Hematopoietic multipotent progenitor cell (in vitro differentiated cells): ENCODE measurements around the gene TSPEAR. TPM values are rescaled to one million over a fixed set of nuclear protein-coding genes. Genes with fewer than 3 reads are reported as not detected.
"Not testable (repeated sequence)": the region's sequence is repeated elsewhere in the genome, so short reads cannot be mapped to it uniquely, and the experiment has no call there.

Experiments
- DNase-seq, 3 donors: peaks; one replicate each; pipeline ENCODE4 v3.0.0-alpha.2; 2011 to 2015; ENCODE audit warnings: low read depth in 2 of 3, low spot score in 2 of 3
- total RNA-seq: library from RNA; depleted of rRNA; stranded (reverse); fragments of >200 nt; gene quantifications from one replicate; pipeline ENCODE4 v1.2.3, GENCODE V29; 2012

Gene TSPEAR
- total RNA-seq, 1 donor = not detected

DNA sequence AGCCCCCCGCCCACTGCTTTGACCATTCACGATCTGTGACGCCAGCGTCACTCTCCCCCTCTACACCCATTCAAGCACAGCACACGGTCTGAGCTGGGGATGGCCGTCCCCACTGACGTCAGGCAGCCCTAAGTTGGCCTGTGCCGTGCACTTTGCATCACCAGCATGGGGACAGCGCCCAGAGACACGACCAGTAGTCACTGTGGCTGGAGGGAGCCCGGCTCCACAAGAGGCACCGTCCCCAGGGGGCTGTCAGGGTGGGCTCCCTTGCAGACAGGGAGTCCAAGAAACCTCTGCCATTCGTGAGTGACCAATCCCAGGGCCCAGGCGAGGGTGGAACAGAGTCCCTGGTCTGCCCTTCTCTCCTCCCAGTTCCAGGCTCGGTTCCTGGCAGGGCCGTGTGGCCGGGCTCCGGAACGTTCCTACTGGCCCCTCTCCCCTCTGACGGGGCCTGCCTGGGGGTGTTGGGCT is 97.2 kb downstream of the TSPEAR start:
- no peak for DNase-seq

DNA sequence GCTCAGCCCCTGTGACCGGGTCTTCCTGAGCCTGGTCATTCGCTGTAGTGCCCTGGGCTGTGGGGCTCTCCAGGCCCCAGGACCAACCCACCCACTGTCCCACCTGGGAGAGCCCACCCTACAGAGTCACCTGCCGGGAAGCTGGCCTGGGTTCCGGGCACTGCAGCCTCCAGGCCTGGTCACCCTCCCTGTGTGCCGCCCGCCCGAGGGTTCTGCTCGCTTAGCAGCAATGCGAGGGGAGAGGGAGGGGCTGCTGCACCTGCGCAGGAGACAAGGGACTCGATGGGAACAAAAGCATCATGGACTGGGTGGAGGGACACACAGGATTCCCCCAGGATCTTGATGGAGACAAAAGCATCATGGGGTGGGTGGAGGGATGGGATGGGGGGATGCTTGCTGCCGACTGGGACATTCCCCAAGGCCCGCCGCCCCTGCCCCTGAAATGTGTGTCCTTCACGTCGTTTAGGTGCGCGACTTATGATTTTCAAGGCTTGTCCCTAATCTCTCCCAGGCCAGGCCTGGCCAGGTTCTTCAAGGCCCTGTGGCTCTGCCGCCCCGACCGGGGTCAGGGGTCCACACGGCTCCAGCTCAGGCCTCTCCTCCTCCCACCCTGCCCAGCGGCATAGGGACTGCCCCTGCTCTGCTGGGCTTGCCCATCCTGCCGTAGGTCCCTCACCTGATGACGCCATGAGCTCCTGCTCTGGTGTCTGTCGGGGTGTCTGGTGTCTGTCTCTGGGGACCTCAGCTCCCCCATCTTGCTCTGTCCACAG is 97.8 kb downstream of the TSPEAR start:
- no peak for DNase-seq

DNA sequence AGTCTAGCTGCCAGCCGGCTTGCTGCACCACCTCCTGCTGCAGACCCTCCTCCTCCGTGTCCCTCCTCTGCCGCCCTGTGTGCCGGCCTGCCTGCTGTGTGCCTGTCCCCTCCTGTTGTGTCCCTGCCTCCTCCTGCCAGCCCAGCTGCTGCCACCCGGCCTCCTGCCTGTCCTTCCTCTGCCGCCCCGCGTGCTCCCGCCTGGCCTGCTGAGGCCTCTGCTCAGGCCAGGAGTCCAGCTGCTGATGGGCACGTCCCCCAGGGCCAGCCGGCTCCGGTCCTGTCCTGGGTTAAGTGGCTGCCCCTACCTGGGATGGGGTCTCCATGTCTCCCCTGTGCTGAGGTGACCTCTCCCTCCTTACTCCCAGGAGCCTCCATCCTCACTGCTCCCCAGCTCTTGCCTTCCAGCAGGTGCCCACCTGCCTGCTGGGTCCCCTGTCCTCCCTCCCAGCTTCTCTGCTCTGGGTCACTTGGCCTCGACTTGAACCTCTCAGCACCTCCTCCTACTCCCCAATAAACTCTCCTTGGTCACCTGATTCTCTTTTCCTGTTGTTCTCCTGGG is 98.6 kb downstream of the TSPEAR start:
- DNase-seq = no peak

DNA sequence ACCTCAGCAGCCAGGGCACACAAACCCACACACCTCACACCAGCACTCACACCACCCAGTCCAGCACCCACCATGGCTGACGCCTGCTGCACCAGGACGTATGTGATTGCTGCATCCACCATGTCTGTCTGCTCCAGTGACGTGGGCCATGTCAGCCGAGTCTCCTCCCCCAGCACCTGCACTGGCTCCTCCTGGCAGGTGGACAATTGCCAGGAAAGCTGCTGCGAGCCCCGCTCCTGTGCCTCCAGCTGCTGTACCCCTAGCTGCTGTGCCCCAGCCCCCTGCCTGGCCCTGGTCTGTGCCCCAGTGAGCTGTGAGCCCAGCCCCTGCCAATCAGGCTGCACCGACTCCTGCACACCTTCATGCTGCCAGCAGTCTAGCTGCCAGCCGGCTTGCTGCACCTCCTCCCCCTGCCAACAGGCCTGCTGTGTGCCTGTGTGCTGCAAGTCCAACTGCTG is 99.3 kb downstream of the TSPEAR start, which contains the start of gene KRTAP10-8:
TSS of gene KRTAP10-8 (plus strand) at position 51 of the 458 bp plus-strand sequence. CDS start at position 73, 22 bp downstream.
- no peak for DNase-seq

DNA sequence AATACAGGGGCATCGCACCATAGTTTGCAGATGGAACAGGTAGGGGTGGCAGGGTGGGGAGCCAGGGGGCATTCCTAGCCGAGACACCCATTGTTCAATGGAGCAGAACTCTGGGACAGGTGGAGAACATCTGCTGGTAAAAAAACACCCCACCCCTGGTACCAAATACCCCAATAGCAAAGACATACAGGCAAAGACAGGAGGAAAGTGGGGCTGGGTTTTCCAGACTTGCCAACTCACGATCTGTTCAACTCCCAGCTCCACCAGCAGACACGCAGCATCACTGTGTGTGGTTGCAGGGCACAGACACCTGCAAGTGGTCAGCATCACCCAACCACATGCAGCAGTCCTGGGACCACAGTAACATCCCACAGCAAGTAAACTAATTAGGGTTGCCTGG is 99.8 kb downstream of the TSPEAR start:
- DNase-seq = no peak

DNA sequence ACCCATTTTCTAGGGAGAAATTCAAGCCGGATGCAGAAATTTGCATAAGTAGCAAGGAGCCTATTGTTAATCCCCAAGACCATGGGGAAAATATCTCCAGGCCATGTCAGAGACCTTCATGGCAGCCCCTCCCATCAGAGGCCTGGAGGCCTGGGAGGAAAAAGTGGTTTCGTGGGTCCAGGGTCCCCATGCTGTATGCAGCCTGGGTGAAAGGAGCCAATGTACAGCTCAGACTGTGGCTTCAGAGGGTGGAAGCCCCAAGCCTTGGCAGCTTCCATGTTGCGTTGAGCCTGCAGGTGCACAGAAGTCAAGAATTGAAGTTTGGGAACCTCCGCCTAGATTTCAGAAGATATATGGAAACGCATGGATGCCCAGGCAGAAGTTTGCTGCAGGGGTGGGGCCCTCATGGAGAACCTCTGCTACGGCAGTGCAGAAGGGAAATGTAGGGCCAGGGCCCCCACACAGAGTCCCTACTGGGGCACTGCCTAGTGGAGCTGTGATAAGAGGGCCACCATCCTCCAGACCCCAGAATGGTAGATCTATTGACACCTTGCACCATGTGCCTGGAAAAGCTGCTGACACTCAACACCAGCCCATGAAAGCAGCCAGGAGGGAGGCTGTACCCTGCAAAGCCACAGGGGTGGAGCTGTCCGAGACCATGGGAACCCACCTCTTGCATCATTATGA is 101.1 kb downstream of the TSPEAR start:
- not testable (repeated sequence) for DNase-seq

DNA sequence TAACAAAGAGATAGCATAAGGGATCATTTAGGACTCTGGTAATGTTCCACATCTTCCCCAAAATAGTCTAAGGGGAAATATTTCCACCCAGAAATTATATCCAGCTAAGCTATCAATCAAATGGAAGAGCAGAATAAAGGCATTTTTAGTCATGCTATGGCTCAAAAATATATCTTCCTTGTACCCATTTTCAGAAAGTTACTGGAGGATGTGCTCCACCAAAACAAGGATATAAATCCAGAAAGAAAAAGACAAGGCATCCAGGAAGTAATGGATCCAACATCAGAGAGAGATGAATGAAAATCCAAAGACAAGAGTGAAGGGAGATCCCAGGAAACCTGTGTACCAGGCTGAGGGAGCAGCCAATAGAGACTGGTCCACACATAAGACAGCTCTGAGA is 102.2 kb downstream of the TSPEAR start:
- DNase-seq = no peak

DNA sequence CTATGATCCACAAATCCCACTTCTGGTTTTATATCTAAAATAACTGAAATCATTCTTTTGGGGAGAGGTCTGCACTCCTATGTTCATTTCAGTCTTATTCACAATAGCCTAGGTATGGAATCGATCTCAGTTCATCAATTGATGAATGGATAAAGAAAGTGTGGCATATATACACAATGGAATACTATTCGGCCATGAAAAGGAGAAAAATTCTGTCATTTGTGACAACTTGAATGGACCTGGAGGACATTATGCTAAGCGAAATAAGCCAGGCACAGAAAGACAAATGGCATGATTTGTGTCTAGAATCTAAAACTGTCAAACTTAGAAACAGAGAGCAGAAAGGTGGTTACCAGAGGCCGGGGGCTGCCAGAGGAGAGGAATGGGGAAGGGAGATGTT is 104.9 kb downstream of the TSPEAR start:
- DNase-seq = no peak

DNA sequence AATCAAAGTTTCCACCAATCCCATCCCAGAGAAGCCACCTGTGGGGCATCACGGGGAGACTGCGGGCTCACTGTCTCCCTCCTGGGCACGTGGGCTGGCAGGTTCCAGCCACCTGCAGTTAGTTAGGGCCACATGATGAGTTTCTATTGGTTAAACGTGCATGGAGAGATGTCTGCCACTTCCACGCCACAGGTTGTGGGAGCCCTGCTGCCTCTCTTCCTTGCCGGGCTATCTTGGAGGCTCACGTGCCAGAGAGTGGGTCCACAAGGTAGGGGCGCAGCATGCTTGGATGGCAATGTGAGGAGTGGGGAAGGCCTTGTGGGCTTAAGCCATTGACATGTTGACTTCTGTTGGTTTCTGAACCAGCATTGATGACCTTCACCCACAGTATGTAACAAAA is 107.5 kb downstream of the TSPEAR start:
- no peak for DNase-seq

DNA sequence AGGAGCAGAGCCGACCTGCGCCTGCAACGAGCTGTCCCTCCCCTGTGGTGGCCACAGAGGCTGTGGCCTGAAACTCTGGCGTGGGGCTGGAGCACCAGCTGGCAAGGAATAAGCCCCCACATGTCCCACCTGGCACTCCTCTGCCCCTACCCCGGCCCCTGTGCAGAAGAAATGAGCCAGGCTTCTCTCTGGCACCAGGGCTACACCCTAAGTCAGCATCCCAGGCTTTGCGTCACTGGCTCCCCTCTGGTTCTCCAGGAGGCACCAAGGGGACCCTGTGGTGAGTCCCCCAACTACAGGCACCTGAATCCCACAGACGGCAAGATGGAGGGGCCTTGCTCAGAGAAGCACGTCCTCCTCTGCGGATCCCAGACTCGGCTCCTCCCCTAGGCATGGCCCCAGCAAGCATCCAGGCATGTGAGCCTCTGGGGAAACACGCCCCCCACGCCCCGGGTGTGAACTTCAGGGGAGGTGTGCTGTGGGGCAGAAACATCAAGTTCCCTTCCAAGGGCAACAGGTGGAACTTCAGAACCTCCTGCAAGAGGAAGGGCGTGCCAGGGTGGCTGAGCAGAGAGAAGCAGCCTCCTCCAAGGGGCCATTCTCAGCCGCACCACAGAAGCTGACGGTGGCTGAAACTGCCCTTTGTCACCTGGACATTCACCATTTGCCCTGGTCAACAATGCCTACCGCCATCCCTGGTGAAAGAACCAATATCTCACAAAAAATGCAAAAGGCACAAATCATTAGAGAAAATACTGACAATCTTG is 108.1 kb downstream of the TSPEAR start:
- DNase-seq = no peak

DNA sequence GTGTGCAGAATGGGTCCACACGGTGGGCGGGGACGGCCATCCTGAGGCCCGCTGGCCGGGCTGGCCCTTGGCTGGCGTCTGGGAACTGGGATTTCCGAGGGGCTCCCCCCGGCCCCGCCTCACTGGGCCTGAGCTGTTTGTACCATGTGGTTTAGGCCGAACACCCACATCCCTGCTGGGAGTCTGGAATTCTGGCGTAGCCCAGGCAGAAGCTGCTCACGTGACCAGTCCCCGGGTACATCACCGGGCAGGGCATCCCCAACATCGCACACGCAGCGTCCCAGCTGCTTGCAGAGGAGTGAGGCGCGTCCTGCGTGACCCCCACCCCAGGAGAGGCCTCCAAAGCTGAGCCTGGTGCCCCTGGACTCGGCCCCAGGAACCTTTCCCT is 108.9 kb downstream of the TSPEAR start:
- DNase-seq = no peak

DNA sequence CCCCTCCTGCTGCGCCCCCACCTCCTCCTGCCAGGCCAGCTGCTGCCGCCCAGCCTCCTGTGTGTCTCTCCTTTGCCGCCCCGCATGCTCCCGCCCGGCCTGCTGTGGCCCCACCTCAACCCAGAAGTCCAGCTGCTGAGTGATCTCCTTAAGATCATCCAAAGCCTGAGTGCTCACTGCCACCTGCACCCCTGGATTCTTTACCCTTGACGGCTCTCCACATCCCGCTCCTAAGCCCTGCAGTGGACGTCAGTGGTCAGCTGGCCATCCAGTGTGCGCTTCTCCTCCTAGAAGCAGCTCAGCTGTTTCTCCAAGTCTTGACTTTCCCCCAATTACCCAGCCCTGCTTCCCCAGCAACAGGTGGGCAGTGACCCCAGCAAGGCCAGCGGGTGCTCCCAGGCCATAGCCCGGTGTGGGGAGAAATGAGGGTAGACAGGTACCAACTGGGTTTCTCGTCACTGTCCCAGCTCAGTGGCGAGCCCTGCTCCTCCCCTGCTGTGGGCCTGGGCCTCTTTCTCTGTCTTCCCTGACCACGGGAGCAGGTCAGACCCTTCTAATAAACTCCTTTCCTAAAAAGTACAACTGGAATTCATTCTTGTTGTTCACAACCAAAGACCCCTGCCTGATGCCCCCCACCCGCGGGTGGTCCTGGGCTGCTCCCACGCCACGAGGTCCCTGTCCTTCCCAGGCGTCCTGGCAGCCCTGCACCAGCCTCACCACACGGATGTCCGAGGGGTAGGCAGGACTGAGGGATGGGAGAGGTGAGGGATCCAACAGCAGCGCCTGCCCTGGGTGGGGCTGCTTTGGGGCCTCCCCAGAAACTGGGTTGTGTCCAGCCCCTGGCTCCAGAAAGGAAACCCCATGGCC is 109.5 kb downstream of the TSPEAR start:
- DNase-seq = no peak

DNA sequence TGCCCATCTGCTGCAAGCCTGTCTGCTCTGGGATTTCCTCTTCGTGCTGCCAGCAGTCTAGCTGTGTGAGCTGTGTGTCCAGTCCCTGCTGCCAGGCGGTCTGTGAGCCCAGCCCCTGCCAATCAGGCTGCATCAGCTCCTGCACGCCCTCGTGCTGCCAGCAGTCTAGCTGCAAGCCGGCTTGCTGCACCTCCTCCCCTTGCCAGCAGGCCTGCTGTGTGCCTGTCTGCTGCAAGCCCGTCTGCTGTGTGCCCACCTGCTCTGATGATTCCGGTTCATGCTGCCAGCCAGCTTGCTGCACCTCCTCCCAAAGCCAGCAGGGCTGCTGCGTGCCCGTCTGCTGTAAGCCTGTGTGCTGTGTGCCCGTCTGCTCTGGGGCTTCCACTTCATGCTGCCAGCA is 110.3 kb downstream of the TSPEAR start:
- DNase-seq = not testable (repeated sequence)

DNA sequence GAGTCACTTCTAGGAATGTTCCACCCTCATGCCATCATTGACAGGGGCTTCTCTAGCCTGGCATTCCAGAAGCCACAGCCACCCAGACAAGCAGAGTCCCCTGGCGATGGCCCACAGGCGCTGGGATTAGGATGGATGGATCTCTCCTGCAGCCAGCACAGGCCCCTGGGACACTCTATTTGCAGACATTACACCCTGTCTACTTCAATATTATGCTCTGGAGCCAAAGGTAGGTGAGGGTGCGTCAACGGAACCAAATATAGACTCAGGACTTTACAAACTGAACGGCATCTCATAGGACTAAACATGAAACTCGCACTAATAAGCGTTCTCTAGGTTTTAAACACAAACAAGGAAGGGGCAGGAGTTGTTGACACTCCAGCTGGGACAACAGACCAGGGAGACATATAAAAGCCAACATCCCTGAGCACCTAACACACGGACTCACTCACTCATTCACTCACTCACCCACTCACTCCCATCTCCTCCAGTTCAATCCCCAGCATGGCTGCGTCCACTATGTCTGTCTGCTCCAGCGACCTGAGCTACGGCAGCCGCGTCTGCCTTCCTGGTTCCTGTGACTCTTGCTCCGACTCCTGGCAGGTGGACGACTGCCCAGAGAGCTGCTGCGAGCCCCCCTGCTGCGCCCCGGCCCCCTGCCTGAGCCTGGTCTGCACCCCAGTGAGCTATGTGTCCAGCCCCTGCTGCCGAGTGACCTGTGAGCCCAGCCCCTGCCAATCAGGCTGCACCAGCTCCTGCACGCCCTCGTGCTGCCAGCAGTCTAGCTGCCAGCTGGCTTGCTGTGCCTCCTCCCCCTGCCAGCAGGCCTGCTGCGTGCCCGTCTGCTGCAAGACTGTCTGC is 111.0 kb downstream of the TSPEAR start, which contains the start of gene KRTAP10-7:
TSS of gene KRTAP10-7 (plus strand) at position 480 of the 861 bp plus-strand sequence. CDS start at position 505, 25 bp downstream.
- DNase-seq = not testable (repeated sequence)

DNA sequence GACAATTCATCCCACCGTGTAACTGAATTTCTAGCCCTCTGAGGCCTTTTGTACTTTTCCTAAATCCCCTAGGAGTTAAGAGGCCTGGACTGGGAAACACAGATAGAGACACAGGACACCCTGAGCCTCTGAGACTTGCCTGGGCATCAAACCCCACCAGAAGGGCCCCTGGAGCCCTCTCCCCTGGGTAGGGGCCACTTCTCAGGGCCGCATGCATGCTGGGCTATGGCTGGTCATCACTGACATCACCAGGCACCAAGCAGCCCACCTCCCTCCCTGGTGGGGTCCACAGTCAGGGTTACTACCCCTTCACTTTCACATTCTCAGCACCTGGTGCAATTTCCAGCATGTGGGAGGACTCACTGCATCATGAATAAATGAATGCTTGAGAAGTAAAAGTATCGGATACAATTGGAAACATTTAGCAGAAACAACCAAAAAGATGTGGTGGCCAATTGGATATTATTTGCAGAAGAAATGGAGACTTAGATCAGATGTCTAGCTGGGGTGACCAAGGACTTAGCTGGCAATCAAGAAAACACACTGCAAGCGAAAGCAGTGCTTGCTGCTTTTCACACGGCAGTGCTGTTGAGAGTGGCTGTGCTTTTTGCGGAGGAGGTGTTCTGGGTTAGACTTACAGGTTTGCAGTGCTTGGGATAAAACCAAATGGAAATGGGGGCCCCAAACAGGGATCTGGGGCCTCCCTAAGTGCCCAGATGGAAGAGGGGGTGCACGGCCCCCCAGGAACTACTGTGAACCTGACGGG is 111.9 kb downstream of the TSPEAR start:
- DNase-seq = no peak

DNA sequence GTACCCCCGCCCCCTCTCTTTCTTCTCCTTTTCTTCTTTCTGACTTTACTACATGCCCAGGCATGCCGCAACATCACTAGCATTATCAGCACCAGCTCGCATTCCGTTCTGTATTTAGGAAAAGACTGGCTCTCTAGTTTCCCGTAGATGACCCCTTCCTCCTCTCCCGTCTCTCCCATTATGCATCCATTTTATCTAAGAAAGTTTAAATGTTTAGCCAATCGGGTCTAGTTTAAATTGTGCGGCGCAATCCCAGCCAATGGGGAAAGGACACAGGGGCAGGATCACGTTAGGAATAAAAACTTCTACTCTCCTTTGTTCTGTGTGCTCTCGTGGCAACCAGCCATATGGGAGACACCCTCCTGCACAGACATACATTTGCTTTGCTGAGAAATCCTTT is 113.3 kb downstream of the TSPEAR start:
- DNase-seq = no peak

DNA sequence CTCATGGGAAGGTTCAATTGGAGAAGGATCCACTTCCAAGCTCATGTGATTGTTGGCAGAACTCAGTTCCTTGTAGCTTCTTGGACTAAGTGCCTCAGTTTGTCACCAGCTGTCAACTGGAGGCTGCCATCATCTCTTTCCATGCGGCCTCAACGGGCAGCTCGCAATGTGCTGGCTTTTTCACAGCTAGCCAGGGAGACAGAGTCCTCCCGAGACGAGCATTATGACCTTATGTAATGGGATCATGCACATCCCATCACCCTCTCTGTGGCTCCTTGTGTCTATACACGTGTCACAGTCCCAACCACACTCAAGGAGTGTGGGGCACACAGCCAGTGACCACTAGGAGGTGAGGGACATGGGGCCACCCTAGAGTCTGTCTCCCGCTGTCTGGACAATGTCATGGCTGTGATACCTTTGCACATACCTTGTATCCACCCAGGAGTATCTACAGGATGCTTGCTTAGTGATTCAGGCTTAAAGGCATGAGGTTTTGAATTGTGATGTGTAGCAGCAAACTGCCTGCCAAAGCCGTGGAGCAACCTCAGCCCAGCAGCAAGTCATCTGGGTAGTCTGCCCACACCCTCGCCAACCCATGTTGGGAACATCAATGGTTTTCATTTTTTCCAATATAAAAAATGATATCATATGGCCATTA is 115.2 kb downstream of the TSPEAR start:
- no peak for DNase-seq

DNA sequence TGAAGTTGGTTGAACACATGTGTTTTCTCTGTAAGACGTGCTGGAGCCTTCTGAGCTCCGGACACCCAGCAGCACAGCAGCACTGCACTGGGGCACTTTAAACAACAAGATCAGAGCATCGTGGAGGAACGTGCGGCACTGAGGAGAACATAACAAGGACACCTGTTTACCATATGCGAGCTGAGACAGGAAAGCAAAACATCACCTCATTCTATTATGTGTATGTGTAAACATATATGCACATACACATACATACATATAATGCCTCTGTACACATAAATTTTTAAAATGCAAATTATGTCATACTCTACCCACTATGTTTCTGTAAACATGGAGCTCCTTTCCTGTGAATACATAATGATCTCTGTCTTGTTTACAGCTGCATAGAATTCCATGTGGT is 115.8 kb downstream of the TSPEAR start:
- DNase-seq = no peak
